ENCODE data around the gene C7orf33. TPM values are rescaled to one million over a fixed set of nuclear protein-coding genes. Genes with fewer than 3 reads are reported as not detected.
A peak's percentile ranks its signal among the peaks of the same experiment; 100 is the strongest.

C7orf33 gene
- total and polyA plus RNA-seq, 2 of the 8 experiments (the other 6 are each of a cell fraction or from before 2014, with no cell fraction given) = not detected

- no peak overlapping the region for H4K91ac ChIP-seq (replicated peaks; ENCODE audit: insufficient read length, low read length)
- no peaks in the 10 kb centered on the region for H3K9me3 ChIP-seq (ENCODE audit: insufficient read depth in 2 of 2, low read depth in 1 of 2, low read length in 1 of 2)
- H2BK120ac ChIP-seq (replicated peaks; ENCODE audit: low read depth, low read length) = no peak overlapping the region
- no peaks in the 10 kb centered on the region for H4K20me1 ChIP-seq (replicated peaks in 1 of 2; ENCODE audit: control insufficient read depth in 1 of 2, insufficient read depth in 2 of 2, low read length in 2 of 2)
- no peak overlapping the region for H2AFZ ChIP-seq (ENCODE audit: low read length)
- no peaks in the 10 kb centered on the region for H3K4me1 ChIP-seq (replicated peaks in 1 of 4; ENCODE audit: control insufficient read depth in 3 of 4, insufficient read depth in 4 of 4, low read length in 3 of 4)
- FAIRE-seq (no peak), DNase-seq (ENCODE audit: low read depth in 1 of 2, low spot score in 2 of 2) (peak in 1 of 2 experiments; percentile 19)
- no peaks in the 10 kb centered on the region for H3K27me3 ChIP-seq (replicated peaks in 1 of 4; ENCODE audit: control insufficient read depth in 3 of 4, extremely low read depth in 1 of 4, insufficient read depth in 3 of 4, low read length in 3 of 4)
- 94% methylated on average over 3 of the region's 3 CpGs; no CpG with 5 or more reads in 1 of the 2 experiments for WGBS, 2 experiments (ENCODE audit: extremely low coverage in 1 of 2, insufficient coverage in 1 of 2, insufficient read length in 1 of 2, insufficient replicate concordance in 2 of 2, low coverage in 1 of 2, low lambda C conversion rate in 2 of 2, missing lambda C conversion rate in 1 of 2)
- no peaks in the 10 kb centered on the region for H3K79me1 ChIP-seq (ENCODE audit: low read depth, low read length)
- H3K14ac ChIP-seq (ENCODE audit: insufficient read length) = no peak overlapping the region
- no peak overlapping the region for H3K9ac ChIP-seq (replicated peaks in 1 of 4; ENCODE audit: extremely low read depth in 1 of 4, low read depth in 3 of 4, low read length in 3 of 4)
- H2BK5ac ChIP-seq (ENCODE audit: low read depth, low read length) = no peak overlapping the region
- no peak overlapping the region for H3K27ac ChIP-seq (ENCODE audit: low read depth, low read length)
- no peak overlapping the region for H3K23ac ChIP-seq (ENCODE audit: insufficient read length)
- H3K18ac ChIP-seq (ENCODE audit: extremely low read depth, low read length) = no peak overlapping the region
- H2BK20ac ChIP-seq (ENCODE audit: low read length) = no peak overlapping the region
- H2BK12ac ChIP-seq (ENCODE audit: low read depth, low read length) = no peak overlapping the region
- no peak overlapping the region for H3K4me2 ChIP-seq (ENCODE audit: insufficient read depth in 1 of 2, low read depth in 2 of 2, low read length in 2 of 2)
- H3K79me2 ChIP-seq (ENCODE audit: control insufficient read depth in 1 of 2, insufficient read depth in 2 of 2, low read length in 2 of 2) = no peaks in the 10 kb centered on the region
- no peak overlapping the region for H2AK5ac ChIP-seq (ENCODE audit: low read depth, low read length)
- H2BK15ac ChIP-seq (ENCODE audit: low read length) = no peak overlapping the region
- no peak overlapping the region for H3K56ac ChIP-seq (replicated peaks; ENCODE audit: insufficient read length, low read depth, low read length)
- H3K4ac ChIP-seq (replicated peaks; ENCODE audit: insufficient read length, low read depth, low read length) = no peak overlapping the region
- no peak overlapping the region for H4K5ac ChIP-seq (ENCODE audit: insufficient read length, low read depth, low read length)
- no peaks in the 10 kb centered on the region for H3K36me3 ChIP-seq (ENCODE audit: control insufficient read depth in 2 of 4, insufficient read depth in 4 of 4, low read length in 3 of 4)
- H3K23me2 ChIP-seq (ENCODE audit: low read depth, low read length) = no peaks in the 10 kb centered on the region
- ChIA-PET POLR2A (ENCODE audit: partially characterized antibody) (no interaction called here), CTCF (ENCODE audit: partially characterized antibody) (no interaction called here)
- no peak overlapping the region for H4K8ac ChIP-seq (ENCODE audit: extremely low read depth, insufficient read depth, low read length)
- H3K4me3 ChIP-seq (ENCODE audit: extremely low read depth in 1 of 4, insufficient read depth in 2 of 4, low read depth in 3 of 4, low read length in 4 of 4) = no peak overlapping the region
- TF ChIP-seq EGR1 (IDR thresholded peaks at IDR 0.05; ENCODE audit: borderline replicate concordance, low read depth, low read length) (no peak), PHF8 (conservative IDR thresholded peaks at IDR 0.05; ENCODE audit: low read depth, low read length) (no peak), HDAC6 (IDR thresholded peaks at IDR 0.05; ENCODE audit: low read depth, low read length) (no peak), RFX5 (IDR thresholded peaks at IDR 0.05; ENCODE audit: borderline replicate concordance, low read depth, low read length) (no peak)
These were observed 72.1 kb downstream of the C7orf33 start for GRCh38 chr7:148662646-148663045.

All from H1 (cell line).